Stimulated activated CD4-positive, alpha-beta T cell treated with anti-CD3 and anti-CD28 coated beads, TNF-alpha, amount 100 ng/mL, for 4 hours (primary cell): ENCODE results near the gene EFCAB12.
A peak's percentile ranks its signal among the peaks of the same experiment; 100 is the strongest.

Experiments
- DNase-seq, 3 experiments: peaks; one replicate each; pipeline ENCODE4 v3.0.0-alpha.2; 2020; ENCODE audit warnings: low read depth in 3 of 3

Gene EFCAB12

DNA sequence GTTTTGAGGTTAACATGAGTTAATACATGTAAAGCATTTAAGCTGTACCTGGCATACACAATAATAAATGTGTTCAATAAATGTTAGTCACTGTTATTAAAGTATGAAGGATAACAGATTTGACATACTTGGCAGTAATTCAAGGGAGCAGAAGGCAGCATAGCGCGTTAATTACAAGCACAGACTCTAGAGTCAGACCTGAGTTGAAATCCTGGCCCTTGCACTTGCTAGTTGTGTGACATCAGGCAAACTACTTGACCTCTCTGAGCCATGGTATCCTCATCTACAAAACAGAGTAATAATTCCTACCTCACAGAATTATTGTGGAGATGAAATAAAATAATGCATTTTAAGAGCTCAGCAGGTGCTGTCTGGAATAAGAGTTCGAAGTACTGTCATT is 17.0 kb upstream of the EFCAB12 start:
- DNase-seq: no peak

DNA sequence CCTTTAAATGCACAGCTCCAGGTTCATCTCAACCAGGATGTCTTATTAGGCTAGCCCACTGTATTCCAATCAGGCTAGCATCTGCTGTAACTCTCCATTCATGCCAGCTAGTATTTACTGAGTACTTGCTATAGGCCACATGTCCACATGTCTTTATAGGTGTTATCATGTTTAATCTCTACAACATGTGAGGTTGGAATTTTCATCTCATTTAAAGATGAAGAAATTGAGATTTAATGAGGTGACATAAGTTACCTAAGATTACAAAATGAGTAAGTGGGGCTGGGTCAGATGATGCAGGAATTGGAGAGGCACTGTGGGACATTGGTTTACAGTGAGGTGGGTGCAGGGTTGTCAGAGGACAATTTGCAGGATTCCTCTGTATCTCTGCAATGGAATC is 14.5 kb upstream of the EFCAB12 start:
- DNase-seq: no peak

DNA sequence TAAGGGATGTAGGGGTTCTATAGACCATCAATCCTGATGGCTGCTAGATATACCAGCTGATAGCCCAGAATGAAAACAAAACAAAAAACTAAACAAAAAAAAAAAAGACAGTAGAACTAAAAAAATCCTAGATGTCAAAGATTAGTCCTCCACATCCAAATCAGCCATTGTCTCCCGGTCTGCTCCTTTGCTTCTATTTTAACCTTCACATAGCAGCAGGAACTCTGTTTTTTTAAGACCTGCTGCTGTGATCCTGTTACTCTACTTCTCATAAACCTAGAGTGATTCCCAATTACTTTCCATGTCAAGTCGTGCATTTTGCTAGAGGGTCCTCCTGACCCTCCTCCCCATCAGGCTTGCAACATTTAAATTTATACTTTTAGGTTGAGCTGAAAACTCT is 14.1 kb upstream of the EFCAB12 start:
- no peak for DNase-seq

DNA sequence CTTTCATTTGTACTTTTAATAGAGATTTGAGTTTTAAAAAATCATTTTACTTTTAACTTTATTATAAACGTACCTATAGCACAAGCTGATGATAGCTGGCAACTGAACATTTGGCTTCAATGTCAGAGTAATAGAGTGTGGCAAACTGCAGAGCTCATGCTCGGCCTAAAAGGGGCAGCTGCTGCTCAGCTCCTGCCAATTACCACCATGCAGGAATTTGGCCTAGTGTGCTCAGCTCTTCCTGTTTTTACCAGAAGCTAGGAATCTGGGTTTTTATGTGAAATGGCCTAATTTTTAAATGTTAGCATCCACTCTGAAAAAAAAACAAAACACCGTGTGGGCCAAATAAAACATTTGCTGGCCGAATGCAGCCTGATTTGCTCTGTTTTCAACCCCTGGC is 13.3 kb upstream of the EFCAB12 start:
- DNase-seq: no peak

DNA sequence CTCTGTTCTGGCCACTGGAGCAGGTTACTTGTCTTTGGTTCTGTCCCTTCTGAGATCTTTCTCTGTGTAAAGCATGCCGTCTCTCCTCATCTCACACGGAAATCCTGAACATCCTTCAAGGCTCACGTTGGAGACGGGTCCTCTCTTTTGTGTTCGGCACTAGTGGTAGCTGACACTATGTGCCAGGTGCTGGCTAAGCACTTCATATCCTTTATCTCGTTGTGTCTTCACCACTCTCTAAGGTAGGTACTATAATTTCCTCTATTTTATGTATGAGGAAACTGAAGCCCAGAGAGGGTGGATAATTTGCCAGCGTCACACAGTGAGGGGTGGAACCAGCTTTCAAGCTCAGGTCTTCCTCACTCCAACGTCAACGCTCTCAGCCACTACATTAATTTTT is 12.8 kb upstream of the EFCAB12 start:
- no peak for DNase-seq

DNA sequence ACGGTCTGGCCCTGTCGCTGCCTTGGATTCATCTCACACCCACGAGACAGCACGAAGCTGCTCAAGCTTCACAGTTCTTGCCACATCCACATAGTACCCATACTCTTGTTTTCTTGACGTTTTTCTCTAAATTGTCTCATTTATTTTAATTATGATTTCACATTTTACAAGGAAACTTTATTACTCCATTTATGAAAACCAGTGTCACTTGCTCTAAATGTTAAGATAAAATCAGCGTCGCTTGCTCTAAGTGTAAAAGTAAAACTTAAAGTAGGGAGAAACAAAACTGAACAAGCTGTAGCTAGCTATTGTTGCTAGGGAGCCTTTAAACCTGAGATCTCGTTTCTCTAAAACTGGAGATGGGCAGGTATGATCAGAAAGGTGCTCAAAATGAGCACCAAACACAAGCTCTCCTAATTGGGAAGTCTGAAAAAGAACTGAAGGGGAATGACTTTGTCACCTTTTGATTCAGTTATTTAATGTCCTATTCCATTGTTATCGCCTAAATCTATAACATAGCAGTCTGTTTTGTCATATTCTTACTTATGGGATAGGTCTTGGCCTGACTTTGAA is 12.3 kb upstream of the EFCAB12 start:
- DNase-seq: no peak

DNA sequence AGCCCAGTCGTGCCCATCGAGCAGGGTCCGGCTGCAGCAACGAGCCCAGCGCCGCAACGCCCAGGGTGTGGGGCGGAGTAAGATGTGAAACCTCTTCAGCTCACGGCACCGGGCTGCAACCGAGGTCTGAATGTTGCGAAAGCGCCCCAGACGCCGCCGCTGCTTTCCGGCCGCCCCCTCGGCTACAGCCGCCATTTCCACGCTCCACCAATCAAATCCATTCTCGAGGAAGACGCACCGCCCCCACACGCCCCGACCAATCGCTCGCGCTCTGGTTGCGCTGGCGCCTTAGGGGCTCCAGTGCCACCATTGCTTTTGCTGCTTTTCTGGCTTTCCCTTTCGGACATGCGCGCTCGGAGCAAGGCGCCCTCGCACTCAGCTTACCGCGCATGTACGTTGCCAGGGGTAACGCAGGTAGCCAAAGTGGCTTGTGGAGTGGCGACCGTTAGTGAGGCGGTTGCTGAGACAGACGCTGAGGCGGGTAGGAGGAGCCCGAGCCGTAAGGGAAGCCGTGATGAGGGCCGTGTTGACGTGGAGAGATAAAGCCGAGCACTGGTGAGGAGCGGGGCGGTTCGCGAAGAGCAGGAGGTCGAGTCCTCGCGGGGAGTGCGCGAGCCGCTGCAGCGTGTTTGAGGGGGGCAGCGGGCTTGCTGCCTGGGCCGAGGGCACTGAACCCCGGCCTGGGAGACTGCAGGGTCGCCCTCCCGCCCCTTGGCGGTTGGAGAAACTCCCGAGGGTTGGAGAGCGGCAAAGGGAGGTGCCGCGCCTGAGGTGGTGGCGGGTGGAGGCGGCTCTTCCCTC is 11.6 kb upstream of the EFCAB12 start, which contains the start of the genes IFT122 and MBD4:
Gene IFT122, plus strand, starts transcription at position 408 of the 801 bp plus-strand sequence. Its CDS starts 107 bp downstream, at position 515.
Gene MBD4, minus strand, starts transcription at position 132 of the 801 bp plus-strand sequence. Its CDS starts 115 bp downstream, at position 17.
- DNase-seq: peak; percentile 95 to 98 (median 97)

DNA sequence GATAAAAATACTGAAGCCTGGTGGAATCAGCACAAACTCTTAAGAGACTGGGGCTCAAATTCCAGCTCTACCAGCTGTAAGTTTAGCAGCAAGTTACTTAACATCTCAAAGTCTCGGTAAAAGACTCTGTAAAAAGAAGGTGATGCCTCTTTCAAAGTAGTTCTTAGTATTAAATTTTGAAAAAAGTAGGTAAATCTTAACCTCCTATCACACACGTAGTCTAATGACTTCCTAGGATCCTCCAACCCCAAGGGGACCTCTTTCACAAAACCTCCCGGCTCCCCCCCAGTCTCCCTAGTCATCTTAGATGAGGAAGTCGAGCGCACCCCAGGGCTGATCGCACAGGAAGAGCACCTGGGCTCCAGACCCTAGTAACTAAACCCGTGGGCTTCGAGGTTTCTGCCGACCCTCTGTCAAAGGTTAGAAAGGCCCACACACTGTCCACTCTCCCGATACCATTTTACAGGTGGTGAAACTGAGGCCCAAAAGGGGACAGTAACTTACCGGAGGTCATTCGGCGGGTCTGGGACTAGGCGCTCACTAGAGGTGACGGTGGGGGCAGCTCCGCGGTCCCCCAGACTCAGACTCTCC is 10.9 kb upstream of the EFCAB12 start:
- DNase-seq: peak in 1 of 3 experiments; percentile 18

DNA sequence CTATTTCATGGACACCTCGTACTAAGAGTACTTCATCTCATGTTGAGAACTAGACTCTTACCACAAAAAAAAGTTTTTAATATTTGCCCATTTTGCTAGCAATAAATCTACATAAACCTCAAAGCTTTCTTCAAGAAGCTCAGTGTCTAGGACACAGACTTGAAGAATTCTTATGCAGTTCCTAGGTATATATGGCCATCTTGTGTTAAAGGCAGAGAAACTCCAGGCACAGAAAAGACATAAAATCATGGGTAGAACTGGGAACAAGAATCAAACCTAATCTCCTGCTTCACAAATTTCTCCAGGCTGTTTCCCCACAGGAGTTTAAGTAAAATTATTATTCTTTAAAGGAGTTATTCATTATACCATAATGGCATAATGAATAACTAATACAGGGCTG is 6.9 kb upstream of the EFCAB12 start:
- DNase-seq: no peak

DNA sequence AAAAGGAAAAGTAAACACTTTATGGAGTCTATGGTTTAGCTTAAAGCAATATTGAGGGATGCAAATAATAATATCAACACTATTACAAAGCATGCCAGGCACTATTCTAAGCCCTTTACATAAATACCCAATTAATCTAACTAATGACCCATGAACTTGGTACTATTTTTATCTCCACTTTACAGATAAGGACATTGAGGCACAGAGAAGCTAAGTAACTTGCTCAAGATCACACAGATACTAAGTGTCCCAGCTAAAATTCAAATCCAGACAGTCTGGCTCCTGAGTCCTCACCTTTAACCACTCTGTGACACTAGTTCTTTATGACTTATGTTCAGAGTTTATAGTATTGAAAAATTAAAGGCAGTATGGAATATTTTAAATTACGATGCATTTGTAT is 5.7 kb upstream of the EFCAB12 start:
- DNase-seq: no peak

DNA sequence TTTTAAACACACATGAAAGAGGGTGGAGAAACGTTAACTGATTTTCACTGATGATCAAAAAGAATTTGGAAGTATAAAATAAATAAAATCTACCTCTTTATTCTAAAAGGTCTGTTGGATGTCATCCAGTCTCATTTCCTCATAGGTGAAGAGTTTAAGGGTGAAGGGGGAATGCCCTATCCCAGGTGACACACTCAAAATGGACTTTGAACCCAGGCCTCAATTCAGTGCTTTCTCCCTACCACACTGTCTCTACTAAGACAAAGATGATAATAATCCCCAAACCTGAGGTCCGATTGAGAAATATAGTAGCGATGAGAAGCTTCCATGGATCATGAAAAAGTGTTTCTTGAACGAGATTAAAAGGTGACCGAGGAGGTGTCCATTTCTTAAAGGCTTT is 5.1 kb upstream of the EFCAB12 start:
- no peak for DNase-seq

DNA sequence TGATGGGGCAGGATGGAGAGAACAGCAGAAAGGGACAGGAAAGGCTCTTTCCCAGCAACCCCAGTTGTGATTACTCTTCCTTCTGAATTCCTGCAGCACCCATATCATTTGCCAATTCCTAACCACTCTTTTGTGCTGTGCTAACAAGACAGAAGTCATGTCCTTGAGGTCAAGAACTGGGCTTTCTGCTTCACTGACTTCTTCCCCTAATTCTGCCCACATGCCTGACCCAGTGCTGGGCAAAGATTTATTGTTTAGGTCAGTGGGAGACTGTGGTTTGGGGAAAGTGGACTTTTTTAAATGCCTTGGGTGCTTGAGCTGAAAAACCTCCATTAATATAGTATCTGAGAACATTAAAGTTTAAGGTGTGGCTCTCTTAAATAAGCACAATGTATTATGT is 4.2 kb upstream of the EFCAB12 start:
- DNase-seq: no peak

DNA sequence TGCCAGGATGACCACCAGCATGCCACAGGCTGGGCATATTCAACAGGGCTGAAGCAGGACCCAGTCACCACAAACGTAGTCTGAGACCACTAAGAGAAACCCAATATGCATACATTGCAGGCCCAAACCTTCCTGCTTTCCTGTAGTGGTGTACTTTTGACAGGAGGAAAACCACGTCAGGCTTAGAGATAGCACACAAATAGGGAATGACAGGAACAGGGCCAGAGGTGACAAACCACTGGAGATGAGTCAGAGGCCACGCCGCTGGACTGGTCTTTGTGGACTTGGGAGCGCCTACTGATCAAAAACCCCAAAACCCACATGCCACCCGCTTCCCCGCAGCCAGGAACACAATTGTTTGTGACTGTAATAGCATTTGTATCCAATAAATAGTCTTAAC is 3.6 kb upstream of the EFCAB12 start:
- no peak for DNase-seq

DNA sequence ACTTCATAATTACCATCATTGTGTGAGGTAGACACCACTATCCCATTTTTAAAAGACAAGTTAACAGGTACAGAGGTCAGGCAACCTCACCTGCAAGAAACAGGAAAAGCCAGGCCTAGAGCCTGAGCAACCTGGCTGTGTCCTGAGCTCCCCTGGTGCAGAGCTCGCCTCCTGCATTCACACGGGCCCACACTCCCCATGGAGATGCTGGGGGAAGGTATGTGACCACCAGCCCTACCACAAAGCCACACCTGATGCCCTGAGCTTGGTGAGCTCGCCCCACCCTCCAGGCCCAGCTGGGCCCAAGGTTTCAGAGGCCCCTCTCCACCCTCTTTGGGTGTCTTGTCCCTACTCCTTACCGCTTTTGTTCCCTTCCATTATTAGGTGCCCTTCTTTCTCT is 1.2 kb upstream of the EFCAB12 start:
- no peak for DNase-seq

DNA sequence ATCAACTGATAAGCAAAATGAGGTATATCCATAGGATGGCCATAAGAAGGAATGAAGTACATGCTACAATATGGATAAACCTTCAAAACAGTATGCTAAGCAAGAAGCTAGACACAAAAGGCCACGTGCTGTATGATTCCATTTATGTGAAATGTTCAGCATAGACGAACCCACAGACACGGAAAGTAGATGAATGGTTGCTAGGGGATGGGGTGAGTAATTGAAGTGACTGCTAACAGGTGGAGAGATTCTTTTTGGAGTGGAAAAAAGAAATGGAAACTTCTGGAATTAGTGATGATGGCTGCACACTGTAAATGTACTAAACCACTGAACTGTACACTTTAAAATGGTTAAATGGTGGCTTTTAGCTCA is 630 bp upstream of the EFCAB12 start:
- no peak for DNase-seq

DNA sequence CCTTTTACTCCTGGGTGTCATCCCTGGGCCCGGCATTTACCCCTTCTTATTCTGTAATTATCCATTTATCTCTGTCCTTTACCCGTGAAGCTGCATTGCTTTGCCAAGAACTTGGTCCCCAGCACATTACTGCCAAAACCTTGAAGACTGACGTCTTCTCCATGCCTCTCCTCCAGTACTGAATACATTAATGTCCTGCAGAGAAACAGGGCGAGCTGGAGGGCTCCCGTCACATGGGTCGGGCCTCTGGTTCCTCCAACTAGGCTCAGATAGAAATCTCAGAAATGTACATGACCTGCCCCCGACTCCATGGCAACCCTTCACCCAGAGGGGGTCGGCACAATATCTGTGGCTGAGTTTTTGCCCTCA is 445 bp downstream of the EFCAB12 start:
- DNase-seq: no peak

DNA sequence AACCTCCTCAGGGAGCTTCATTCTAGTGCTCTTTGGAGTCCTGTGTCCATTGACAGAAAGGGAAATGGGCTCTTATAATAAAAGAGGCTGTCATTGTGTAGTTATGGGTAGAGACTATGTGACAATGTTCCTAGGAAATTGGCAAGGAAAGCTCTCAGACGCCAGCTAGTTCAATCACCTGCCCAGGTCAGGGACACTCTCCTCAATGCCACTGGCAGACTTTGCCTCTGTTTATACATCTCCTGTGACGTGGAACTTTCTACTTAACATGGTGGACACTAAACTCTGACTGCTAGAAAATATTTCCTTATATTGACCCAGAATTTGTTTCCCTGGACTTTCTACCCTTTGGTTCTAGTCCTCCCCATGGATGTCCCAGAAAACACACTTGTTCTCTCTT is 2.8 kb downstream of the EFCAB12 start:
- DNase-seq: no peak

DNA sequence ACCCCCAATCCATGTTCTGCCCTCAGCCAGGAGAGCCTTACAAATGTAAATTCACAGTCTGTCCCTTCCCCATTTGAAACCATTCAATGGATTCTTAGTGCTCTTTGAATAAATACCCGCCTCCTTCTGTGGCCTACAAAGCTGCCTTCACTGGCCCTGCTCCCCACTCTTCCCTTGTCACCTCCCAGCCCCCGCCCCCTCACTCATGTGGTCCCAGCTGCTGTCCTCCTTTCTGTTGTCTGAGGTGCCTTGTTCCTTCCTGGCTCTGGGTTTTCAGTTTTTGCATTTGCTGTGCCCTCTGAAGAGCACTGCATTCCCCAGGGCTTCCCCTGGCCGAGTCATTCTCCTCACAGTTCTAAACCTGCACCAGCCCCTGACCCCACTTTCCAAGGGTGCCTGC is 3.2 kb downstream of the EFCAB12 start:
- no peak for DNase-seq

DNA sequence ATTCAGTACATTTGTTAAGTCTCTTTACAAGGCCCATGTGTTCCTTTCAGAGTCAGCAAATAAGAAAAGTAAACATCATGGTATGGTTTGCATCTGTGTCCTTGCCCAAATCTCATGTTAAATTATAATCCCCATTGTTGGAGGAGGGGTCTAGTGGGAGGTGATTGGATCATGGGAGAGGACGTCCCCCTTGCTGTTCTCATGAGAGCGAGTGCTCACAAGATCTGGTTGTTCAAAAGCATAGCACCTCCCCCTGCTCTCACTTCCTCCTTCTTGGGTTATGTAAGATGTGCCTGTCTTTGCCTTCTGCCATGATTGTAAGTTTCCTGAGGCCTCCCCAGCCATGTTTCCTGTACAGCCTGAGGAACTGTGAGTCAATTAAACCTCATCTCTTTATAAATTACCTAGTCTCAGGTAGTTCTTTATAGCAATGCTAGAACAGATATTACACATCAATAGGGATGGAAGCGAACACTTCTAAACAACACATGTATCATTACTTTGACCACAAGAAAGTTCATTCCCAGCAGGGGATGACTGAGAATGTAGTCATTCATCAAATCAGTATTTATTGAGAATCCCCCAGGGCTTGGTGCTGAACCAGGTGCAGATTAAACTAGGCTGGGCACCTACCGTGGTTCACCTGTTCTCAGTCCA is 4.1 kb downstream of the EFCAB12 start:
- DNase-seq: no peak

DNA sequence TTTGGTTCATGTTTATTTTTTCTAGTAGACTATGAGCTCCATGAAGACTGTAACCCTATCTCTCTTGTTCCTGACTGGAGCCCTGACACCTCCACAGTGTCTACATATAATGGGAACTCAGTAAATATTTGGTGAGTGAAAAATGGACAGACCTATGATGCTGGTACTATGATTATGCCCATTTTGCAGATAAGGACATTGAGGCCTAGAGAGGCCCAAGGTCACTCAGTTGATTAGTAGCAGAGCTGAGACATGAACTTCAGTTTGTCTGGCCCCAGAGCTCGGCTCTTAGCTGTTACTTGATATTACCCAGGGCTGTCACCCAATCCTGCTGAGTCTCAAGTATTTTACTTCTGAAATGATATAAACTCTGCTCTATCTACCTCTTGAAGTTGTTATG is 5.5 kb downstream of the EFCAB12 start:
- no peak for DNase-seq

DNA sequence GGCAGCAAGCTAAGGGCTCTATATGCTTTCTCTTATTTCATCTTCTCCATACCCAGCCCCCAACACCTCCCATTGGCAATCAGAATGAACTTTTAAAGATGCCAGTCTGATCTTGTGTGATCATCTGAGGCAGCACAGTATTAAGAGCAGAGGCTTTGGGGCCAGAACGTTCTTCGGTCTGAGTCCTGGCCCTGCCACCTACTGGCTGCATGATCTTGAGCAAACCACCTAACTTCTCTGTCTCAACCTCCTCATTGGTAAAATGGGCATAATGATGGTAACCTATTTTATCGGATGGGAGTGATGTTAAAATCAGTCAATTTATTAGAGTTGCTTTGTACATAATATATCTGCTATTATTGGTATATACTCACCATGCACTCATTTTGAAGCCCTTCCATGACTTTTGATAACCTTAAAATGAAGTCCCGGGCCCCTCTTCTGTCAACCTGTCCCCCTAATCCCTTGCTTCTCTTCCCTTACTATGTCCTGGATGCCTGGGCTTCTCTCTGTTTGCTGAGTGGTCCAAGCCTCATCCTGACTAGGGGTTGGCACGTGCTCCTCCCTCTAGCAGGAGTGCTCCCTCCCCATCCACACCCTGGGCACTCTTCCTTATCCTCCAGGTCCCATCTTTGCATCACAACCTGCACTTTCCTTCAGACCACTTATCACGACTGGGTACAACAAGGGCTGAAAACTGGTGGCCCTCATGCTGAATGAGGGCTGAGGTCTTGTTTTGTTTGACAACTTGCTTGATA is 6.3 kb downstream of the EFCAB12 start:
- no peak for DNase-seq
